T-helper 2 cell (primary cell): ENCODE measurements around the gene SLC37A4.
"Not testable (repeated sequence)": the region's sequence is repeated elsewhere in the genome, so short reads cannot be mapped to it uniquely, and the experiment has no call there.

Experiments used
- DNase-seq, 5 experiments: peaks; one replicate each; pipeline versions ENCODE4 v3.0.0 to v3.0.0-alpha.2; 2012 to 2022

The SLC37A4 gene

GRCh38 chr11:119016216-119017009, 14.3 kb downstream of the SLC37A4 start:
- no peak for DNase-seq

- no peak for DNase-seq
Measured at GRCh38 chr11:119015054-119015611, 15.5 kb downstream of the SLC37A4 start.

GRCh38 chr11:119014209-119014924, 16.3 kb downstream of the SLC37A4 start:
- no peak for DNase-seq

GRCh38 chr11:119012629-119013170, 18.0 kb downstream of the SLC37A4 start:
- no peak for DNase-seq

GRCh38 chr11:119011476-119012053, 19.1 kb downstream of the SLC37A4 start:
- no peak for DNase-seq

- no peak for DNase-seq
Measured at GRCh38 chr11:119006656-119007055, 24.0 kb downstream of the SLC37A4 start.

GRCh38 chr11:119000906-119001305, 29.8 kb downstream of the SLC37A4 start:
- DNase-seq: no peak

- DNase-seq: no peak
Measured at GRCh38 chr11:118998822-118999221, 31.9 kb downstream of the SLC37A4 start.

GRCh38 chr11:118998388-118998717, 32.3 kb downstream of the SLC37A4 start:
- no peak for DNase-seq

- peak; percentile 93 to 96 (median 94) for DNase-seq
Measured at GRCh38 chr11:118997627-118998387, 32.9 kb downstream of the SLC37A4 start, which contains the start of gene CENATAC. CENATAC (plus strand) TSS chr11:118998138; CDS start chr11:118998198, 60 bp downstream.

- peak in 4 of 5 experiments; percentile 19 to 76 (median 30) for DNase-seq
Measured at GRCh38 chr11:118996926-118997626, 33.6 kb downstream of the SLC37A4 start.

GRCh38 chr11:118991486-118992038, 39.1 kb downstream of the SLC37A4 start:
- DNase-seq: not testable (repeated sequence)

GRCh38 chr11:118988280-118988679, 42.4 kb downstream of the SLC37A4 start:
- no peak for DNase-seq

- no peak for DNase-seq
Measured at GRCh38 chr11:118984825-118985224, 45.9 kb downstream of the SLC37A4 start.

GRCh38 chr11:118984337-118984736, 46.3 kb downstream of the SLC37A4 start:
- DNase-seq: not testable (repeated sequence)

- no peak for DNase-seq
Measured at GRCh38 chr11:118980191-118980881, 50.3 kb downstream of the SLC37A4 start.

- no peak for DNase-seq
Measured at GRCh38 chr11:118979434-118979833, 51.2 kb downstream of the SLC37A4 start.

- DNase-seq: no peak
Measured at GRCh38 chr11:118975771-118976709, 54.6 kb downstream of the SLC37A4 start.
